HepG2 (cell line): Measurements from ENCODE around the gene AMOT. TPM values are rescaled to one million over a fixed set of nuclear protein-coding genes. Genes with fewer than 3 reads are reported as not detected.

ENCODE experiments used
- ATAC-seq: fragments of 200-7000 bp; cut with Tn5 transposase; 3 replicates; pipeline ENCODE4 v1.9.1; 2020; ENCODE audit warnings: mild to moderate bottlenecking, moderate library complexity
- BruUV-seq: library from RNA; stranded (reverse); fragments of 400-500 nt; replicated peaks from 2 replicates; lab custom pipeline; 2021; lab: Mats Ljungman, UMichigan
- CTCF ChIA-PET: fragments of 300-600 bp; formaldehyde crosslinking; extraction: SDS; loops from one replicate; lab custom pipeline; 2021; ENCODE audit warnings: low total read pairs, inconsistent platforms, low intra/inter-chr PET ratio; lab: Yijun Ruan, JAX
- POLR2A ChIA-PET: fragments of 350-600 bp; sonication (Branson Sonifier 250); formaldehyde crosslinking; loops from one replicate; lab custom pipeline; 2020; ENCODE audit warnings: antibody characterized with exemption, inconsistent platforms; lab: Yijun Ruan, JAX
- DNase-seq: peaks from one replicate; pipeline ENCODE4 v3.0.0-alpha.2; 2015; ENCODE audit warnings: low spot score
- FAIRE-seq: peaks from 3 replicates; lab custom pipeline; 2011; peaks lifted over from hg19 to GRCh38; lab: Jason Lieb, UNC
- H2AFZ ChIP-seq: one replicate; pipeline ENCODE4 v1.6.1; 2011; ENCODE audit warnings: low read length, inconsistent platforms
- H3K27ac ChIP-seq: fragments of 300-600 bp; 3 replicates; pipeline ENCODE4 v1.8.0; 2011; ENCODE audit warnings: mixed run types, mild to moderate bottlenecking, mixed read lengths, low read length, inconsistent platforms; ENCODE audit not compliant: insufficient read depth; ENCODE audit errors: extremely low read length
- H3K27me3 ChIP-seq, 2 experiments: fragments of 200-600 bp in 1 of 2; 2 replicates in 1 of 2; 3 replicates in 1 of 2; pipeline versions ENCODE4 v1.6.0 to v1.8.0; 2011; ENCODE audit warnings: low read length in 2 of 2, mild to moderate bottlenecking in 2 of 2, moderate library complexity in 2 of 2, inconsistent platforms in 1 of 2; ENCODE audit not compliant: insufficient read depth in 2 of 2, control insufficient read depth in 1 of 2
- H3K36me3 ChIP-seq, 2 experiments: fragments of 200-600 bp in 1 of 2; replicated peaks in 1 of 2; 2 replicates in 1 of 2; 3 replicates in 1 of 2; pipeline versions ENCODE4 v1.5.1 to v1.8.0; 2011; ENCODE audit warnings: low read length in 2 of 2, inconsistent platforms in 1 of 2; ENCODE audit not compliant: insufficient read depth in 2 of 2, control insufficient read depth in 1 of 2
- H3K4me1 ChIP-seq: 2 replicates; pipeline ENCODE4 v1.5.1; 2012; ENCODE audit warnings: low read length, inconsistent platforms; ENCODE audit not compliant: insufficient read depth
- H3K4me2 ChIP-seq: 2 replicates; pipeline ENCODE4 v1.6.0; 2011; ENCODE audit warnings: low read depth, low read length, inconsistent platforms
- H3K4me3 ChIP-seq, 3 experiments: fragments of 200-600 bp in 1 of 3; sonication (generic), shearing (Covaris generic) in 1 of 3; replicated peaks in 1 of 3; 2 replicates each; pipeline ENCODE4 v1.5.1; 2011 to 2016; ENCODE audit warnings: low read length in 3 of 3, inconsistent platforms in 2 of 3, low read depth in 2 of 3, mild to moderate bottlenecking in 2 of 3, control low read depth in 1 of 3, mixed read lengths in 1 of 3; ENCODE audit not compliant: insufficient read depth in 1 of 3
- H3K79me2 ChIP-seq: one replicate; pipeline ENCODE4 v1.6.1; 2011; ENCODE audit warnings: low read length, inconsistent platforms; ENCODE audit not compliant: insufficient read depth
- H3K9ac ChIP-seq: 2 replicates; pipeline ENCODE4 v1.6.0; 2011; ENCODE audit warnings: mild to moderate bottlenecking, low read depth, low read length, inconsistent platforms; ENCODE audit not compliant: insufficient read depth
- H3K9me3 ChIP-seq: 2 replicates; pipeline ENCODE4 v1.5.1; 2012; ENCODE audit warnings: mild to moderate bottlenecking, low read length
- H4K20me1 ChIP-seq: 2 replicates; pipeline ENCODE4 v1.6.0; 2011; ENCODE audit warnings: inconsistent platforms, mild to moderate bottlenecking, low read length, moderate library complexity; ENCODE audit not compliant: insufficient read depth
- FOSL1 ChIP-seq: sonication (generic); formaldehyde crosslinking; IDR thresholded peaks from 2 replicates; pipeline ENCODE4 v1.9.0; 2021; ENCODE audit warnings: missing genetic modification reagents, borderline replicate concordance
- ISX ChIP-seq: sonication (generic); formaldehyde crosslinking; conservative IDR thresholded peaks from 2 replicates; pipeline ENCODE4 v1.5.0; 2020; ENCODE audit warnings: missing genetic modification reagents
- KDM5A ChIP-seq: fragments of 200-600 bp; sonication (generic); IDR thresholded peaks from 2 replicates; pipeline ENCODE4 v1.7.0; 2018; ENCODE audit warnings: antibody characterized with exemption, mild to moderate bottlenecking, low read length, borderline replicate concordance
- MAF1 ChIP-seq: sonication (generic); formaldehyde crosslinking; IDR thresholded peaks from 2 replicates; pipeline ENCODE4 v1.5.0; 2020; ENCODE audit warnings: missing genetic modification reagents, borderline replicate concordance
- NPAS2 ChIP-seq: sonication (generic); formaldehyde crosslinking; IDR thresholded peaks from 2 replicates; pipeline ENCODE4 v1.8.0; 2022; ENCODE audit warnings: mild to moderate bottlenecking, missing genetic modification reagents, borderline replicate concordance
- PRPF4 ChIP-seq: fragments of 200-400 bp; formaldehyde crosslinking; IDR thresholded peaks from 2 replicates; pipeline ENCODE4 v1.6.1; 2016; ENCODE audit warnings: low read length, low read depth; ENCODE audit not compliant: poor library complexity, severe bottlenecking
- RFX1 ChIP-seq: fragments of 450-650 bp; IDR thresholded peaks from 2 replicates; pipeline ENCODE4 v1.6.1; 2017
- SAP130 ChIP-seq: IDR thresholded peaks from 2 replicates; pipeline ENCODE4 v1.6.1; 2016; ENCODE audit warnings: low read depth
- SMARCE1 ChIP-seq: fragments of 450-650 bp; IDR thresholded peaks from 2 replicates; pipeline ENCODE4 v1.6.1; 2017; ENCODE audit warnings: borderline replicate concordance
- ZNF235 ChIP-seq: sonication (generic); formaldehyde crosslinking; IDR thresholded peaks from 2 replicates; pipeline ENCODE4 v1.8.1; 2023; ENCODE audit warnings: mild to moderate bottlenecking, missing genetic modification reagents, borderline replicate concordance
- ZNF569 ChIP-seq: sonication (generic); formaldehyde crosslinking; IDR thresholded peaks from 2 replicates; pipeline ENCODE4 v1.5.0; 2020; ENCODE audit warnings: mild to moderate bottlenecking, missing genetic modification reagents, moderate library complexity, borderline replicate concordance
- ZNF598 ChIP-seq: sonication (generic); formaldehyde crosslinking; IDR thresholded peaks from 2 replicates; pipeline ENCODE4 v1.5.1; 2020; ENCODE audit warnings: mild to moderate bottlenecking, missing genetic modification reagents, borderline replicate concordance
- WGBS: methylation state at CpG from one replicate; pipeline ENCODE4 v1.1.6; 2017; ENCODE audit warnings: low lambda C conversion rate; 5-methylcytosine and 5-hydroxymethylcytosine counted together
- in situ Hi-C: cut with HindIII; loops from 2 replicates; pipeline ENCODE4 v1.10.0; 2017; ENCODE audit warnings: low pct_unique_long_range_greater_than_20kb; ENCODE audit not compliant: extremely low pct_ligation_motif_present
- intact Hi-C: fragments of 100-400 bp; cut with micrococcal nuclease; formaldehyde crosslinking; loops from one replicate; pipeline ENCODE4 v1.10.0; 2022; ENCODE audit not compliant: unreplicated experiment
- polyA plus RNA-seq, 8 experiments: library from polyadenylated mRNA; depleted of rRNA in 3 of 8; stranded (reverse) in 7 of 8; unstranded in 1 of 8; fragments of >200 nt; fragmentation: Illumina TruSeq in 4 of 8; extraction: Trizol in 4 of 8; gene quantifications; 2 replicates each; pipeline versions ENCODE4 v1.2.1 to v1.2.3, GENCODE V29; 2011 to 2016; ENCODE audit warnings: low read depth in 4 of 8, missing spikeins in 1 of 8, mixed read lengths in 1 of 8; ENCODE audit not compliant: insufficient read depth in 1 of 8
- total RNA-seq, 5 experiments: library from RNA; depleted of rRNA; stranded (reverse); fragments of >200 nt; fragmentation: Illumina TruSeq; extraction: Trizol; gene quantifications; 2 replicates each; pipeline ENCODE4 v1.2.3, GENCODE V29; 2016; ENCODE audit warnings: low read depth in 1 of 5
- TF ChIP-seq, protein P1 (sequence below): sonication (generic); formaldehyde crosslinking; IDR thresholded peaks from 2 replicates; pipeline ENCODE4 v1.5.0; 2020; ENCODE audit warnings: missing genetic modification reagents
- TF ChIP-seq, protein P2 (sequence below): sonication (generic); formaldehyde crosslinking; IDR thresholded peaks from 2 replicates; pipeline ENCODE4 v1.8.0; 2022; ENCODE audit warnings: missing genetic modification reagents, mild to moderate bottlenecking, borderline replicate concordance
- TF ChIP-seq, protein P3 (sequence below): sonication (generic); formaldehyde crosslinking; IDR thresholded peaks from 2 replicates; pipeline ENCODE4 v1.4.0; 2020; ENCODE audit warnings: missing genetic modification reagents

The AMOT gene
- total and polyA plus RNA-seq, 2 of the 13 experiments (the other 11 are each of a cell fraction or from before 2014, with no cell fraction given) = 0.13 to 0.91 TPM

DNA sequence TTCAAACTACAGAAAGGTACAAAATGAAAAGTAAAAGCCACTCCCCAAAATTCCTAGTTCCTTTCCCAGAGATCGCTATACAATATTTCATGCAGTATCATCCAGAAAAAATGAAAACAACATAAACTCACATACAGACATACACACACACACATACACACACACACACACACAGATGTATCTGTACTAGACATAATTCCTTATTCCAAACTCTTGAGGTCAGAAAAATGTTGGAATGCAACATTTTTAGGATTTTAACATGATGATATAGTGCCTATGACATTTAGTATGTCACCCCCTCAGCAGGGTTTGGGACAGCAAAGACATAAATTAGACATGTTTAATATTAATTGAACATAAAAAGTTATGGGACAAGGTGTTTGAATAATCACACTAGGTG, 87.5 kb downstream of the AMOT start:
- intact Hi-C loops = no loop called here

More for the DNA sequence above, 87.5 kb downstream of the AMOT start:
- H3K36me3 ChIP-seq = no peaks in the 10 kb centered on the region
- DNase-seq (no peak), ATAC-seq (no peak), FAIRE-seq (no peak)
- CTCF ChIA-PET = no interaction called here
- H4K20me1 ChIP-seq = no peaks in the 10 kb centered on the region
- no peak overlapping the region for H3K4me2 ChIP-seq
- H3K27ac ChIP-seq = no peak overlapping the region
- TF ChIP-seq SMARCE1 (no peak), FOSL1 (CRISPR knock-in tag) (no peak), MAF1 (CRISPR knock-in tag) (no peak), ISX (no peak), ZNF598 (no peak), PRPF4 (no peak), SAP130 (CRISPR knock-in tag) (no peak), NPAS2 (CRISPR knock-in tag) (no peak), ZNF569 (CRISPR knock-in tag) (no peak), KDM5A (no peak), ZNF235 (CRISPR knock-in tag) (no peak), RFX1 (no peak)
- TF ChIP-seq, protein P1, sequence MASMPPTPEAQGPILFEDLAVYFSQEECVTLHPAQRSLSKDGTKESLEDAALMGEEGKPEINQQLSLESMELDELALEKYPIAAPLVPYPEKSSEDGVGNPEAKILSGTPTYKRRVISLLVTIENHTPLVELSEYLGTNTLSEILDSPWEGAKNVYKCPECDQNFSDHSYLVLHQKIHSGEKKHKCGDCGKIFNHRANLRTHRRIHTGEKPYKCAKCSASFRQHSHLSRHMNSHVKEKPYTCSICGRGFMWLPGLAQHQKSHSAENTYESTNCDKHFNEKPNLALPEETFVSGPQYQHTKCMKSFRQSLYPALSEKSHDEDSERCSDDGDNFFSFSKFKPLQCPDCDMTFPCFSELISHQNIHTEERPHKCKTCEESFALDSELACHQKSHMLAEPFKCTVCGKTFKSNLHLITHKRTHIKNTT (CRISPR knock-in tag) = no peak
- TF ChIP-seq, protein P2, sequence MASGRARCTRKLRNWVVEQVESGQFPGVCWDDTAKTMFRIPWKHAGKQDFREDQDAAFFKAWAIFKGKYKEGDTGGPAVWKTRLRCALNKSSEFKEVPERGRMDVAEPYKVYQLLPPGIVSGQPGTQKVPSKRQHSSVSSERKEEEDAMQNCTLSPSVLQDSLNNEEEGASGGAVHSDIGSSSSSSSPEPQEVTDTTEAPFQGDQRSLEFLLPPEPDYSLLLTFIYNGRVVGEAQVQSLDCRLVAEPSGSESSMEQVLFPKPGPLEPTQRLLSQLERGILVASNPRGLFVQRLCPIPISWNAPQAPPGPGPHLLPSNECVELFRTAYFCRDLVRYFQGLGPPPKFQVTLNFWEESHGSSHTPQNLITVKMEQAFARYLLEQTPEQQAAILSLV (CRISPR knock-in tag) = no peak
- TF ChIP-seq, protein P3, sequence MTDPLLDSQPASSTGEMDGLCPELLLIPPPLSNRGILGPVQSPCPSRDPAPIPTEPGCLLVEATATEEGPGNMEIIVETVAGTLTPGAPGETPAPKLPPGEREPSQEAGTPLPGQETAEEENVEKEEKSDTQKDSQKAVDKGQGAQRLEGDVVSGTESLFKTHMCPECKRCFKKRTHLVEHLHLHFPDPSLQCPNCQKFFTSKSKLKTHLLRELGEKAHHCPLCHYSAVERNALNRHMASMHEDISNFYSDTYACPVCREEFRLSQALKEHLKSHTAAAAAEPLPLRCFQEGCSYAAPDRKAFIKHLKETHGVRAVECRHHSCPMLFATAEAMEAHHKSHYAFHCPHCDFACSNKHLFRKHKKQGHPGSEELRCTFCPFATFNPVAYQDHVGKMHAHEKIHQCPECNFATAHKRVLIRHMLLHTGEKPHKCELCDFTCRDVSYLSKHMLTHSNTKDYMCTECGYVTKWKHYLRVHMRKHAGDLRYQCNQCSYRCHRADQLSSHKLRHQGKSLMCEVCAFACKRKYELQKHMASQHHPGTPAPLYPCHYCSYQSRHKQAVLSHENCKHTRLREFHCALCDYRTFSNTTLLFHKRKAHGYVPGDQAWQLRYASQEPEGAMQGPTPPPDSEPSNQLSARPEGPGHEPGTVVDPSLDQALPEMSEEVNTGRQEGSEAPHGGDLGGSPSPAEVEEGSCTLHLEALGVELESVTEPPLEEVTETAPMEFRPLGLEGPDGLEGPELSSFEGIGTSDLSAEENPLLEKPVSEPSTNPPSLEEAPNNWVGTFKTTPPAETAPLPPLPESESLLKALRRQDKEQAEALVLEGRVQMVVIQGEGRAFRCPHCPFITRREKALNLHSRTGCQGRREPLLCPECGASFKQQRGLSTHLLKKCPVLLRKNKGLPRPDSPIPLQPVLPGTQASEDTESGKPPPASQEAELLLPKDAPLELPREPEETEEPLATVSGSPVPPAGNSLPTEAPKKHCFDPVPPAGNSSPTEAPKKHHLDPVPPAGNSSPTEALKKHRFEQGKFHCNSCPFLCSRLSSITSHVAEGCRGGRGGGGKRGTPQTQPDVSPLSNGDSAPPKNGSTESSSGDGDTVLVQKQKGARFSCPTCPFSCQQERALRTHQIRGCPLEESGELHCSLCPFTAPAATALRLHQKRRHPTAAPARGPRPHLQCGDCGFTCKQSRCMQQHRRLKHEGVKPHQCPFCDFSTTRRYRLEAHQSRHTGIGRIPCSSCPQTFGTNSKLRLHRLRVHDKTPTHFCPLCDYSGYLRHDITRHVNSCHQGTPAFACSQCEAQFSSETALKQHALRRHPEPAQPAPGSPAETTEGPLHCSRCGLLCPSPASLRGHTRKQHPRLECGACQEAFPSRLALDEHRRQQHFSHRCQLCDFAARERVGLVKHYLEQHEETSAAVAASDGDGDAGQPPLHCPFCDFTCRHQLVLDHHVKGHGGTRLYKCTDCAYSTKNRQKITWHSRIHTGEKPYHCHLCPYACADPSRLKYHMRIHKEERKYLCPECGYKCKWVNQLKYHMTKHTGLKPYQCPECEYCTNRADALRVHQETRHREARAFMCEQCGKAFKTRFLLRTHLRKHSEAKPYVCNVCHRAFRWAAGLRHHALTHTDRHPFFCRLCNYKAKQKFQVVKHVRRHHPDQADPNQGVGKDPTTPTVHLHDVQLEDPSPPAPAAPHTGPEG (CRISPR knock-in tag) = no peak
- POLR2A ChIA-PET = no interaction called here
- in situ Hi-C loops = no loop called here
- WGBS = 13% methylated on average over 1 of the region's 1 CpG
- H3K4me3 ChIP-seq = no peak overlapping the region
- no TSS peak for BruUV-seq
- H3K79me2 ChIP-seq = no peaks in the 10 kb centered on the region
- no peak overlapping the region for H3K9ac ChIP-seq
- no peak overlapping the region for H2AFZ ChIP-seq
- no peaks in the 10 kb centered on the region for H3K4me1 ChIP-seq
- H3K27me3 ChIP-seq = no peaks in the 10 kb centered on the region
- no peaks in the 10 kb centered on the region for H3K9me3 ChIP-seq
